GM18498 (cell line): Measurements from ENCODE around the gene UFSP1.
"Not testable (repeated sequence)": the region's sequence is repeated elsewhere in the genome, so short reads cannot be mapped to it uniquely, and the experiment has no call there.

Experiments
- ATAC-seq: cut with Tn5 transposase; IDR thresholded peaks from one replicate; pipeline ENCODE4 v1.9.1; 2021; ENCODE audit warnings: mild to moderate bottlenecking, moderate library complexity; ENCODE audit not compliant: unreplicated experiment

The UFSP1 gene

GRCh38 chr7:100861616-100861985 lies 27.9 kb downstream of the UFSP1 start:
- ATAC-seq = no peak

GRCh38 chr7:100860702-100861615 lies 28.6 kb downstream of the UFSP1 start:
- ATAC-seq = no peak

GRCh38 chr7:100859856-100860255 lies 29.7 kb downstream of the UFSP1 start:
- ATAC-seq = no peak

GRCh38 chr7:100856871-100857282 lies 32.6 kb downstream of the UFSP1 start:
- ATAC-seq = no peak

GRCh38 chr7:100855515-100855914 lies 34.0 kb downstream of the UFSP1 start:
- ATAC-seq = no peak

GRCh38 chr7:100854899-100855298 lies 34.6 kb downstream of the UFSP1 start:
- not testable (repeated sequence) for ATAC-seq

GRCh38 chr7:100854146-100854895 lies 35.2 kb downstream of the UFSP1 start:
- no peak for ATAC-seq

GRCh38 chr7:100852048-100852872 lies 37.3 kb downstream of the UFSP1 start, which contains the start of gene SLC12A9:
TSS of gene SLC12A9 (plus strand) at chr7:100852713. CDS start at chr7:100854198, 1,485 bp downstream.
- peak; percentile 89 for ATAC-seq

- ATAC-seq = no peak
Observed at GRCh38 chr7:100847360-100847759, 42.2 kb downstream of the UFSP1 start.

- ATAC-seq = no peak
Observed at GRCh38 chr7:100840470-100841100, 48.9 kb downstream of the UFSP1 start.

GRCh38 chr7:100839361-100839760 lies 50.2 kb downstream of the UFSP1 start:
- ATAC-seq = no peak
